SK-N-SH (cell line): Measurements from ENCODE around the gene MRPL1. TPM values are rescaled to one million over a fixed set of nuclear protein-coding genes. Genes with fewer than 3 reads are reported as not detected.

ENCODE experiments used
- CTCF ChIA-PET: fragments of 300-600, 350-600 bp; formaldehyde crosslinking; extraction: SDS; loops from one replicate; lab custom pipeline; 2021; lab: Yijun Ruan, JAX
- POLR2A ChIA-PET: fragments of 350-600 bp; sonication (Branson Sonifier 250); formaldehyde crosslinking; extraction: SDS; loops from one replicate; lab custom pipeline; 2020; ENCODE audit warnings: antibody characterized with exemption, inconsistent platforms; lab: Yijun Ruan, JAX
- DNase-seq: peaks from one replicate; pipeline ENCODE4 v3.0.0; 2012
- H2AFZ ChIP-seq: fragments of 200-600 bp; sonication (generic); 2 replicates; pipeline ENCODE4 v1.8.1; 2016; ENCODE audit warnings: antibody characterized with exemption, mild to moderate bottlenecking, low read depth
- H3F3A ChIP-seq: fragments of 200-600 bp; sonication (generic); replicated peaks from 2 replicates; pipeline ENCODE3; 2016; ENCODE audit warnings: antibody characterized with exemption, mild to moderate bottlenecking; ENCODE audit not compliant: insufficient read depth
- H3K27ac ChIP-seq, 2 experiments: fragments of 200-500 bp in 1 of 2; fragments of 200-600 bp in 1 of 2; sonication (Bioruptor generic) in 1 of 2; sonication (generic), shearing (Covaris generic) in 1 of 2; 2 replicates each; pipeline versions ENCODE4 v1.5.1 to v1.6.1; 2014 to 2016; ENCODE audit warnings: low read depth in 2 of 2, inconsistent platforms in 1 of 2, low read length in 1 of 2, mild to moderate bottlenecking in 1 of 2, mixed read lengths in 1 of 2
- H3K27me3 ChIP-seq: fragments of 200-600 bp; sonication (generic), shearing (Covaris generic); 2 replicates; pipeline ENCODE4 v1.6.1; 2016; ENCODE audit warnings: mixed run types; ENCODE audit not compliant: insufficient read depth
- H3K36me3 ChIP-seq, 2 experiments: fragments of 200-500 bp in 1 of 2; fragments of 200-600 bp in 1 of 2; sonication (Bioruptor generic) in 1 of 2; sonication (generic) in 1 of 2; replicated peaks in 1 of 2; 2 replicates each; pipeline versions ENCODE3 to v1.5.1; 2014 to 2016; ENCODE audit warnings: low read length in 1 of 2, mild to moderate bottlenecking in 1 of 2; ENCODE audit not compliant: insufficient read depth in 2 of 2, control insufficient read depth in 1 of 2
- H3K4me1 ChIP-seq, 2 experiments: fragments of 200-500 bp in 1 of 2; fragments of 200-600 bp in 1 of 2; sonication (Bioruptor generic) in 1 of 2; sonication (generic), shearing (Covaris generic) in 1 of 2; 2 replicates each; pipeline versions ENCODE4 v1.5.1 to v1.6.1; 2014 to 2016; ENCODE audit warnings: low read depth in 1 of 2, low read length in 1 of 2, mixed run types in 1 of 2; ENCODE audit not compliant: insufficient read depth in 2 of 2, control insufficient read depth in 1 of 2
- H3K4me2 ChIP-seq: fragments of 200-600 bp; sonication (generic), shearing (Covaris generic); 2 replicates; pipeline ENCODE4 v1.6.1; 2017; ENCODE audit warnings: mixed run types
- H3K4me3 ChIP-seq, 2 experiments: fragments of 200-500 bp in 1 of 2; fragments of 200-600 bp in 1 of 2; sonication (Bioruptor generic) in 1 of 2; sonication (generic), shearing (Covaris generic) in 1 of 2; 2 replicates each; pipeline versions ENCODE4 v1.5.1 to v1.8.1; 2014 to 2016; ENCODE audit warnings: low read depth in 2 of 2, inconsistent platforms in 1 of 2, low read length in 1 of 2, mild to moderate bottlenecking in 1 of 2, mixed read lengths in 1 of 2, moderate library complexity in 1 of 2
- H3K79me2 ChIP-seq: fragments of 200-600 bp; sonication (generic); 2 replicates; pipeline ENCODE4 v1.8.1; 2017; ENCODE audit warnings: mild to moderate bottlenecking; ENCODE audit not compliant: insufficient read depth
- H3K9ac ChIP-seq: fragments of 200-600 bp; sonication (generic); 2 replicates; pipeline ENCODE4 v1.6.1; 2017; ENCODE audit warnings: mixed run types
- H3K9me2 ChIP-seq: fragments of 200-600 bp; sonication (generic); 2 replicates; pipeline ENCODE4 v1.6.1; 2017; ENCODE audit warnings: mixed run types
- H3K9me3 ChIP-seq: fragments of 200-600 bp; sonication (generic); 2 replicates; pipeline ENCODE4 v1.6.1; 2017; ENCODE audit warnings: mixed run types, mild to moderate bottlenecking, moderate library complexity
- H4K20me1 ChIP-seq: fragments of 200-600 bp; sonication (generic); 2 replicates; pipeline ENCODE4 v1.6.1; 2017; ENCODE audit warnings: mild to moderate bottlenecking, mixed run types; ENCODE audit not compliant: insufficient read depth
- FOSL2 ChIP-seq: IDR thresholded peaks from 2 replicates; pipeline ENCODE4 v1.4.0; 2012; ENCODE audit warnings: low read depth, mild to moderate bottlenecking, moderate library complexity, borderline replicate concordance
- FOXM1 ChIP-seq: IDR thresholded peaks from 2 replicates; pipeline ENCODE4 v1.4.0; 2012; ENCODE audit warnings: low read depth, mild to moderate bottlenecking
- MEF2A ChIP-seq: IDR thresholded peaks from 2 replicates; pipeline ENCODE4 v1.4.0; 2012; ENCODE audit warnings: low read depth, borderline replicate concordance
- POLR2AphosphoS5 ChIP-seq: IDR thresholded peaks from 2 replicates; pipeline ENCODE4 v1.6.1; 2012; ENCODE audit warnings: low read depth, low read length
- RAD21 ChIP-seq: IDR thresholded peaks from 2 replicates; pipeline ENCODE4 v1.6.1; 2012; ENCODE audit warnings: mild to moderate bottlenecking, low read length
- RFX5 ChIP-seq: IDR thresholded peaks from 2 replicates; pipeline ENCODE4 v1.6.1; 2012; ENCODE audit warnings: mild to moderate bottlenecking, improper control_type of control experiment, low read length
- RXRA ChIP-seq: IDR thresholded peaks from 2 replicates; pipeline ENCODE4 v1.4.0; 2012; ENCODE audit warnings: low read depth, mild to moderate bottlenecking, borderline replicate concordance
- SMC3 ChIP-seq: IDR thresholded peaks from 2 replicates; pipeline ENCODE4 v1.6.1; 2012; ENCODE audit warnings: low read depth, low read length, improper control_type of control experiment
- TAF1 ChIP-seq: IDR thresholded peaks from 2 replicates; pipeline ENCODE4 v1.6.1; 2012; ENCODE audit warnings: low read depth, mild to moderate bottlenecking, low read length, moderate library complexity, borderline replicate concordance
- TEAD4 ChIP-seq: IDR thresholded peaks from 2 replicates; pipeline ENCODE4 v1.4.0; 2012; ENCODE audit warnings: mild to moderate bottlenecking, borderline replicate concordance; ENCODE audit not compliant: insufficient read depth
- WGBS: methylation state at CpG from one replicate; pipeline ENCODE4 v1.1.6; 2017; ENCODE audit warnings: low lambda C conversion rate; 5-methylcytosine and 5-hydroxymethylcytosine counted together
- polyA plus RNA-seq, 3 experiments: library from polyadenylated mRNA; depleted of rRNA; stranded (reverse); fragments of >200 nt; gene quantifications; 2 replicates each; pipeline ENCODE4 v1.2.3, GENCODE V29; 2012
- TF ChIP-seq, protein P1 (sequence below): fragments of 150-350 bp; IDR thresholded peaks from 2 replicates; pipeline ENCODE4 v1.6.1; 2017; ENCODE audit warnings: antibody characterized with exemption, low read length, low read depth, borderline replicate concordance
- TF ChIP-seq, protein P2 (sequence below): fragments of 200-600 bp; sonication (generic); IDR thresholded peaks from 2 replicates; pipeline ENCODE4 v1.6.1; 2017; ENCODE audit warnings: antibody characterized with exemption, mild to moderate bottlenecking, moderate library complexity

Gene MRPL1
- polyA plus RNA-seq, 1 of the 3 experiments (the other 2 are of a cell fraction): 11.0 TPM

DNA sequence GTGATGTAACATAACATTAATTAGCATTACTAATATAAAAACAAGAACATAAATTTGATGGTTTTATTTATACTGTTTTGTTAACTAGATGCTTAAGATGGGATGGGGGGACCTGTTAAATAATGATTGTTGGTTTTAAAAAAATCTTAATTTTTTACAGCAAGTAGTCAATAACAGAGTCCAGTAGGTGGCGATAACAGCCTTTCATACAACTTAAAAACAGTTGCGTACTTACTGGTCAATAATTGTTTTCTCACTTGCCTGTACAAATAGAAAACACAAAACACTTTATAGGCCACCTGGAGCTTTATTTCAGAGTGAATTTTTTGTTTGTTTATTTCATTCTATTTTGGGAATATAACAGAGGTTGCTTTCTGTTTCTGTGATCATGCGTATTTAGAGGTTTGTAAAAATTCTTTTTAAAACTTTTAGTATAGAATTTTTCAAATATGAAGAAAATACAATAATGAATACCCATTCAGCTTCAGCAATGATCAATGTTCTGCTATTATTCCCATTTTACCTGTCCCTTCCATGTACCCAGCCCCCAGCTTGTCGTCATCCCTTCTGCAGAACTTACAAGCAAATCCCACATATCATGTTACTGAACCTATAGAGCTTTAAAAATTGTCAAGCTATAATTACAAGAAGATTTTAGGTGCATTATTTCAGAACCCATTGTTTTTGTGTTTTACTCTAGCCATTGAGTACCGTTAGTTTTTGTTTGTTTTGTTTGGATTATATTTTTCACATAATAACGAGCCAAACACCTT is 97.1 kb downstream of the MRPL1 start:
- peak; percentile 37 for DNase-seq
- H3K79me2 ChIP-seq: no peaks in the 10 kb centered on the region

GRCh38 chr4:77960367-77960766 is 97.7 kb downstream of the MRPL1 start:
- no peaks in the 10 kb centered on the region for H4K20me1 ChIP-seq
- H3K27ac ChIP-seq: no peak overlapping the region
- 88% methylated on average over 5 of the region's 5 CpGs for WGBS
- POLR2A ChIA-PET: interaction anchor here (0.8 kb wide), 1 partner anchor 96 kb away, joined by 3 read pairs; no protein-coding TSS in a partner anchor
- no peak overlapping the region for H3K9ac ChIP-seq
- peaks cover 2% of the 10 kb centered on the region for H3F3A ChIP-seq
- TF ChIP-seq POLR2AphosphoS5 (no peak), RAD21 (no peak), RXRA (no peak), FOXM1 (no peak), MEF2A (no peak), FOSL2 (no peak), TAF1 (no peak)
- TF ChIP-seq, protein P1, sequence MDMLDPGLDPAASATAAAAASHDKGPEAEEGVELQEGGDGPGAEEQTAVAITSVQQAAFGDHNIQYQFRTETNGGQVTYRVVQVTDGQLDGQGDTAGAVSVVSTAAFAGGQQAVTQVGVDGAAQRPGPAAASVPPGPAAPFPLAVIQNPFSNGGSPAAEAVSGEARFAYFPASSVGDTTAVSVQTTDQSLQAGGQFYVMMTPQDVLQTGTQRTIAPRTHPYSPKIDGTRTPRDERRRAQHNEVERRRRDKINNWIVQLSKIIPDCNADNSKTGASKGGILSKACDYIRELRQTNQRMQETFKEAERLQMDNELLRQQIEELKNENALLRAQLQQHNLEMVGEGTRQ: no peak
- TF ChIP-seq, all 33 proteins: peak for 0
- H3K4me3 ChIP-seq: no peak overlapping the region
- DNase-seq: no peak
- H3K4me1 ChIP-seq: no peaks in the 10 kb centered on the region
- no peaks in the 10 kb centered on the region for H3K27me3 ChIP-seq
- H3K79me2 ChIP-seq: no peaks in the 10 kb centered on the region
- H3K36me3 ChIP-seq: no peaks in the 10 kb centered on the region
- H2AFZ ChIP-seq: no peak overlapping the region
- no peaks in the 10 kb centered on the region for H3K9me2 ChIP-seq
- no peak overlapping the region for H3K4me2 ChIP-seq
- CTCF ChIA-PET: interaction anchor here (0.7 to 2.6 kb wide), 38 partner anchors 8 to 1135 kb away, joined by 3 to 36 read pairs (median 4); partner anchors contain the start of genes ANXA3 and FRAS1
- H3K9me3 ChIP-seq: no peaks in the 10 kb centered on the region

More for the DNA sequence above, 97.1 kb downstream of the MRPL1 start:
- ChIA-PET POLR2A (interaction anchor here (0.8 kb wide), 1 partner anchor 97 kb away, joined by 3 read pairs; no protein-coding TSS in a partner anchor), CTCF (interaction anchor here (0.7 to 2.6 kb wide), 37 partner anchors 9 to 907 kb away, joined by 3 to 36 read pairs (median 4); partner anchors contain the start of genes ANXA3 and FRAS1)
- Histone ChIP-seq H3K4me3 (no peak overlapping the region; a peak in 1 of 4 replicates), H3K9ac (no peak overlapping the region), H3K36me3 (peaks cover 0 to 3% of the 10 kb centered on the region in 2 experiments), H2AFZ (no peak overlapping the region), H3K4me2 (no peak overlapping the region), H3K9me3 (no peaks in the 10 kb centered on the region), H4K20me1 (no peaks in the 10 kb centered on the region), H3K4me1 (no peaks in the 10 kb centered on the region), H3K27ac (no peak overlapping the region), H3K9me2 (no peaks in the 10 kb centered on the region), H3K27me3 (no peaks in the 10 kb centered on the region), H3F3A (peaks cover 2% of the 10 kb centered on the region)
- TF ChIP-seq RAD21 (peak; percentile 90), RFX5 (0 out of 2 replicates have a peak, but pooled peaks have one; percentile 12), SMC3 (peak; percentile 69), TEAD4 (no peak)
- TF ChIP-seq, protein P2, sequence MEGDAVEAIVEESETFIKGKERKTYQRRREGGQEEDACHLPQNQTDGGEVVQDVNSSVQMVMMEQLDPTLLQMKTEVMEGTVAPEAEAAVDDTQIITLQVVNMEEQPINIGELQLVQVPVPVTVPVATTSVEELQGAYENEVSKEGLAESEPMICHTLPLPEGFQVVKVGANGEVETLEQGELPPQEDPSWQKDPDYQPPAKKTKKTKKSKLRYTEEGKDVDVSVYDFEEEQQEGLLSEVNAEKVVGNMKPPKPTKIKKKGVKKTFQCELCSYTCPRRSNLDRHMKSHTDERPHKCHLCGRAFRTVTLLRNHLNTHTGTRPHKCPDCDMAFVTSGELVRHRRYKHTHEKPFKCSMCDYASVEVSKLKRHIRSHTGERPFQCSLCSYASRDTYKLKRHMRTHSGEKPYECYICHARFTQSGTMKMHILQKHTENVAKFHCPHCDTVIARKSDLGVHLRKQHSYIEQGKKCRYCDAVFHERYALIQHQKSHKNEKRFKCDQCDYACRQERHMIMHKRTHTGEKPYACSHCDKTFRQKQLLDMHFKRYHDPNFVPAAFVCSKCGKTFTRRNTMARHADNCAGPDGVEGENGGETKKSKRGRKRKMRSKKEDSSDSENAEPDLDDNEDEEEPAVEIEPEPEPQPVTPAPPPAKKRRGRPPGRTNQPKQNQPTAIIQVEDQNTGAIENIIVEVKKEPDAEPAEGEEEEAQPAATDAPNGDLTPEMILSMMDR: peak; percentile 88
- 65% methylated on average over 6 of the region's 6 CpGs for WGBS
